ENCODE results near the gene PTPRJ.
"Not testable (repeated sequence)": the region's sequence is repeated elsewhere in the genome, so short reads cannot be mapped to it uniquely, and the experiment has no call there.

The PTPRJ gene

DNA sequence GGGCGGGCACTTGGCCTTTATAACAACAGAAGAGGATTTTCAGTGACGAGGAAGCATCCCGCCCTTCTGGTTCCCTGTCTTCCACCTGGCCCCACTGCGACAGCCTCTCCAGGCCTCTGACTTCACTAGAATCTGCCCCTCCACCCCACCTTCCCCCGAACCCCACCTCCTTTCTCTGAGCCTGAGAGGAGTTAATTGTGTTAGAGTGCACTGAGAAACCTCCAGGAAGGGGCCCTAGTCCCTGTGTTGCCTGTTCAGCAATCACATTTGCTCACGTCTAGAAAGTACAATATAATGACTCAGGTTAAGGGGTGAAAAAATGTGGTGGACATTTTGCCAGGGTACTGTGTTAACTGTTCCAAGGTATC is 38.8 kb downstream of the PTPRJ start:
- DNase-seq, result no peak

DNA sequence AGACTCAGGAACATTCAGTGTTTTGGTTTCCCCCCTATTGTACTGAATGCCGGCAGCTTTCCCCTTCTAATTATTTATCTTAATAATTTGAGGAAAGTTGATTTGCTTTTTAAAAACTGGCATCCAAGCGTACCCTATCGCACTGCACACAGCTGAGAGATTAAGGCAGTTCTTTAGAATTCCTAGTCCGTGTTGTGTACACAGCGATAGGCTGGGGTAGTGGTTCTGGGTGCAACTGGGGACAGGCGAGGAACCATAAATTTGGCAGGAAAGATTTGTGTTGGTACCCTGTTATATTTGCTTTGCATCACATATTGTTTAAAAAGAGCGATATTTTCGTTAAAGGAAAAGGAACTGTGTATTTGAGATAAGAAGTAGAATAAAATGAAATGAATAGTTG is 39.2 kb downstream of the PTPRJ start:
- no peak for DNase-seq

GRCh38 chr11:48020092-48020755 is 39.9 kb downstream of the PTPRJ start:
- no peak for DNase-seq

DNA sequence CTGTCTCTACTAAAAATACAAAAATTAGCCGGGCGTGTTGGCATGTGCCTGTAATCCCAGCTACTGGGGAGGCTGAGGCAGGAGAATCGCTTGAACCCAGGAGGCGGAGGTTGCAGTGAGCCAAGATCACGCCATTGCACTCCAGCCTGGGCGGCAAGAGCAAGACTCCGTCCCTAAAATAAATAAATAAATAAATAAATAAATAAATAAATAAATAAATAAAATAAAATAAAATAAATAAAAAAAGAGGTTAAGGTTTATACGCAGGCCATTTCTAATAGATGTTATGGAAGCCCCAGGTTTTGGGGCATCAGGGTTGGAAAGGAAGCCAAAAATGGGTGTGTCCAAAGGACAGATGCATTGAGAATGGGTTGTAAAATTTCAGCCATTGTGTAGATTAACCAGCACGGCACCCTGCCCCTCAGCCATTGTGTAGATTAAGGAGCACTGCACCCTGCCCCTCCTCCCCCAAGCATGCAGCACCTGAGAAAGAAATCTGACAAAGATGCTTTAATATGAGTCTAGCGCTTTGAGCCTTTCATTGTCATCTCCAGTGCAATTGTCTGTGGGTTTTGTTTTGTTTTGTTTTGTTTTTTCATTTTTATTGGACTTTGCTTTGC is 41.0 kb downstream of the PTPRJ start:
- not testable (repeated sequence) for DNase-seq

DNA sequence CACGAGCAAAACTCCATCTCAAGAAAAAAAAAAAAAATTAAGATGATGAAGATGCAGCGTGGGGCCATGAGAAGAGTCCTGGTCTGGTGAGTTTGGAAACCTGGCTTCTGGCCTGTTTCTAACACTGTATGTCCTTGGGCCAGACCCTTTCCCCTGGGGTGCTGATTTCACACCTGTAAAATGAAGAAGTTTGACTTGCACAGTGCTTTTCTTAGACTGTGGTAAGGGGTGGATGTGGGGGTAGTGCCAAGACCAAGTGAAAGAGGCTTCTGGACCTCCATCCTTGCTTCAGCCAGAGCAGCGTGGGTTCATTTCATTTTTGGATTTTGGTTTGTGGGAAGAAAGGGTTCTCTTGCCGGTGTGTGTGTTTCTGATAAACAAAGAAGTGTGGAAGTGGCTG is 42.1 kb downstream of the PTPRJ start:
- no peak for DNase-seq

GRCh38 chr11:48023608-48024007 is 43.2 kb downstream of the PTPRJ start:
- not testable (repeated sequence) for DNase-seq

- DNase-seq, result no peak
Observed at GRCh38 chr11:48024635-48025071, 44.3 kb downstream of the PTPRJ start.

DNA sequence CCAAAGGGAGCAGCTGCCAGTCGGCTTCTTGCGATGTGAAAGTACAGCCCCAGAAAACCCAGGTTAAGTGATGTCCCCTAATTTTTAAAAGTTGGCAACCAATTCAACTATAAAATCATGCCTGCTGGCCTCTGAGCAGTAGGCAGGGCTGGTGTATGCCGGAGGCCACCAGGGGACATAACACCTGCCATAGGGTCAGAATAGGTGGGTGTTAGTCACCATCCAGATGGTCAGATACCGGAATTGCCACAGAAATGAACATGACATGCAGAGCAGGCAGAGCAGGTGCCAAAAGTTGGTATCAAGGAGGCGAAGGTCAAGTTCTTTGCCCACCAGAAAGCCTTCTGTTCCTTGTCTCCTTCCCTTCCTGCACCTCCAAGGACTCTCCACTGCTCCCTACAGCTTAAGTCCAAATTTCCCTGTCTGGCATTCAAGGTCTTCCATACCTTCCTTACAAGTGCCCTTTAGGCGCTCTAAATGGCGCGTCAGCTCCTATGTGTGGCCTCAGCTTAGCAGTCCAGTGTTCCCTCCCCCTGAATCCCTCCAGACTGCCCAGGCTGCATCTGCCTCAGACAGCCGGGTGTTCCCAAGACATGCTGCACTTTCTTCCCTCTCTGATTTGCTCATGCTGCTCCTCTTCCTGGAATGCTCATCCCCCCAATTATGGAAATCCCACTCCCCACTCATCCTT is 45.1 kb downstream of the PTPRJ start:
- DNase-seq, result no peak

- no peak for DNase-seq
Observed at GRCh38 chr11:48025984-48026340, 45.6 kb downstream of the PTPRJ start.

DNA sequence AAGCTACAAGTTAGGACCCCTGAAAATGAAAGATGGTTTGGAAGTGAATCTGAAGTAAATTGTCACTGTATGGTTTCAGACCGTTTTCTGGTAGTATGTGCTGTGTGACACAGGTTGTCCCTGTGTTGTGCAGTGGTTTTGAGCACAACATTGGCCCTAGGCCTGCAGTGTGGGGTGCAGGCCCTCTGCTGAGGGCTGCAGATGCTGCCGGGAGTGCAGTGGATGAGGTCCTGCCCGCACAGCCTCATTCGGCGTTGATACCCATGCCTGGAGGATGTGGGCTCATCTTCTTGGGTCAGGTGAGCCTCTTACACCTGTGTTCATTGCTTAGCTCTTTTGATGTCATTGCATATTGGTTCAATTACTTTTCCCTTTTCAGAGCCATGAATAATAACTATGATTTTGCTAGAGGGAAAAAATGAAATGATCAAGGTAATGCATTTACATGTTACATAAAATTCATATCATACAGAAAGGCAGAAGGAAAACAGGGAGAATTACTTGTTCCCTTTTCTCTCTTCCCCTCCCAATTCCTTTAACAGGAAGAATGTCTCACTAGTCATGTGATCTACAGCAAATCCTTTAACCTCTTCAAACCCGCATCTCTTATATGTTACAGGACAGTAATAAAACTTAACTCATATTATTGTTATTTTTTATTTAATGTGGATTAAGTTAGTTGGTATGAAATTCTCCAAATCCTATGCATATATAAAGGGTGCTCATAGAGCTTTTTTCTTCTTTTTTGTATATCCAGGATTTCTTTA is 48.7 kb downstream of the PTPRJ start:
- no peak for DNase-seq

GRCh38 chr11:48029681-48030290 is 49.4 kb downstream of the PTPRJ start:
- DNase-seq, result no peak

GRCh38 chr11:48031602-48032001 is 51.2 kb downstream of the PTPRJ start:
- no peak for DNase-seq

- DNase-seq, result no peak
Observed at GRCh38 chr11:48032721-48033120, 52.4 kb downstream of the PTPRJ start.

DNA sequence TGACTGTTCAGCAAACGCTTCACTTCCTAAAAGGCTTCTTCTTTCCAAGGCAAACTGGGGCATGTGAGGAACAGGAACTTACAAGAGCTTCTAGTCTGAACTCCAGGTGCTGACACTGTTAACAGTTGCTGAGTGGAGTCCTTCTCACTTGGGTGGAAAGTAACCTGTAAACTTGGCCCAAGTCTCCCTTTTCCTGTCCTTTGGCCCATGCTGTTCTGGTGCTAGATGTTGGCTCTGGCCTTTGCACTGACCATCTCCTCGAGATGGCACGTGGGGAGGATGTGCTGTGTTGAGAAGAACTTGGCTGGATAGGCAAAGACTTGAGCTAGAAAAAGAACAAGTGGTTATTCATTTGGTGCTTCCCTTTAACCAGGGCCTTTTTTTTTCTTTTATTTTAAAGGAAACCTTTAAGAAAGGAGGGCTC is 53.6 kb downstream of the PTPRJ start:
- no peak for DNase-seq

GRCh38 chr11:48034926-48035871 is 54.8 kb downstream of the PTPRJ start:
- peak; percentile 68 to 91 for DNase-seq

DNA sequence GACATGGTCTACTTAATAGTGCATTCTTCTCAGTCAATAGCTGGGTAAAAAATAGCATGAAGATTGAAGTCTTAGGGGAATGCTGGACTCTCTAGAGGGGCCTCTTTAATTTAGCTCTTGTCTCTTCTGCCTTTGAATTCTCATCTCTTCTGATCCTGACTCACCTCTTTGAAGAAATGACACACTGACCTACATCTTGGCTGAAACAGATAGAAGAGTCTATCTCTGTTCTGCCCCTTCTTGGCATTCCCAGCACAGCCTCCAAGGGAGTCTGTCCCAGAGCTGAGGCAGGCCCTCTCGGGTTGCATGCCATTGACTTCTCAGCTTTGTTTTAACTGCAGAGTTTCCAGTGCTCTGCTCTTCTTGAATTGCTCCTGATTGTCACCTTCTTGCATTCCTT is 55.7 kb downstream of the PTPRJ start:
- DNase-seq, result peak in 1 of 2 donors; percentile 67

GRCh38 chr11:48036466-48036865 is 56.1 kb downstream of the PTPRJ start:
- no peak for DNase-seq

DNA sequence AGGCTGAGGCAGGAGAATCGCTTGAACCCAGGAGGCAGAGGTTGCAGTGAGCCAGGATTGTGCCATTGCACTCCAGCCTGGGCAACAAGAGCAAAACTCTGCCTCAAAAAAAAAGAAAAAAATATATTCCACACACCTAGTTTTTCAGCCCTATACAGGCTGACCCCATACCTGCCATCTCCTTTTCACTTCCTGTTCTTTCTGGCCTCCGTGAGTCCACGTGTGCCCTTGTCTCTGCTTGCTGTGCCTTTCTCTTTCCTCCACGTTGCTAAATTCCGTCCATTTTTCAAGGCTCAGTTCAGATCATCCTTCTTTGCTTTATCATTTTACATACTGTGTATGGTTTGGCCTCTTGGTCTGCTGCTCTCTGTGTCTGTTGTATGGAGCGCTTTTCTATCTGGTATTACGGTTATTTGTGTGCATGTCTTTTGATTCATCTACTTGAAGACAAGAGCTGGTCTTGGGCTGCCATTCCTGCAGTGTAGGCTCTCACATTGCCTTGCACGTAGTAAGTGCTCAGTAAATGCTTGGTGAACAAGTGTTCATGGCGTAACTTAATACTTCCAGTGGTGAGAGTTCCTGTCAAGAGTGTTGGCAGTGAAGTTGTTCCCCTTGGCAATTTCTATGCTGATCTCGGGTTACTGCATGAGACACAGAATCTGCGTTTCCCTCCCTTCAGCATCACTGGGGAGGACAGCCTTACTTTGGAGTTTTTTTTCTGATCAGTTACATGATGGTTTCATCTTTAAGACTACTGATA is 57.5 kb downstream of the PTPRJ start:
- no peak for DNase-seq

GRCh38 chr11:48040830-48041444 is 60.6 kb downstream of the PTPRJ start:
- DNase-seq, result no peak

- DNase-seq, result peak; percentile 19 to 87
Observed at GRCh38 chr11:48041877-48042695, 61.7 kb downstream of the PTPRJ start.

Data from hippocampal formation (tissue), 2 donors.